ENCODE data around the gene DACH1. TPM values are rescaled to one million over a fixed set of nuclear protein-coding genes. Genes with fewer than 3 reads are reported as not detected.

DACH1 gene
- total and polyA plus RNA-seq, 2 of the 13 experiments (the other 11 are each of a cell fraction or from before 2014, with no cell fraction given), result not detected

- Histone ChIP-seq H3K4me2 (ENCODE audit: low read depth, low read length) (no peak overlapping the region), H3K79me2 (ENCODE audit: insufficient read depth, low read length) (no peaks in the 10 kb centered on the region), H3K36me3 (replicated peaks in 1 of 2; ENCODE audit: control insufficient read depth in 1 of 2, insufficient read depth in 2 of 2, low read length in 2 of 2) (no peaks in the 10 kb centered on the region), H3K4me3 (replicated peaks in 1 of 3; ENCODE audit: insufficient read depth in 1 of 3, low read depth in 2 of 3, low read length in 3 of 3) (no peak overlapping the region), H4K20me1 (ENCODE audit: insufficient read depth, low read length) (no peaks in the 10 kb centered on the region), H3K27me3 (ENCODE audit: control insufficient read depth in 1 of 2, insufficient read depth in 2 of 2, low read length in 2 of 2) (no peaks in the 10 kb centered on the region), H3K9ac (ENCODE audit: insufficient read depth, low read depth, low read length) (no peak overlapping the region), H3K9me3 (ENCODE audit: low read length) (no peaks in the 10 kb centered on the region), H3K27ac (ENCODE audit: extremely low read length, insufficient read depth, low read length) (no peak overlapping the region), H3K4me1 (ENCODE audit: insufficient read depth, low read length) (no peaks in the 10 kb centered on the region), H2AFZ (ENCODE audit: low read length) (no peak overlapping the region)
- ChIA-PET CTCF (ENCODE audit: low intra/inter-chr PET ratio, low total read pairs) (no interaction called here), POLR2A (no interaction called here)
- TF ChIP-seq ARID2 (CRISPR knock-in tag; IDR thresholded peaks at IDR 0.05; ENCODE audit: borderline replicate concordance) (no peak), LRRFIP1 (CRISPR knock-in tag; conservative IDR thresholded peaks at IDR 0.05) (no peak), DNMT3B (CRISPR knock-in tag; conservative IDR thresholded peaks at IDR 0.05) (no peak), FOXP1 (IDR thresholded peaks at IDR 0.05) (no peak), FOXP1 (CRISPR knock-in tag; IDR thresholded peaks at IDR 0.05) (no peak), ZNF773 (CRISPR knock-in tag; IDR thresholded peaks at IDR 0.05; ENCODE audit: borderline replicate concordance) (no peak), ZNF292 (CRISPR knock-in tag; IDR thresholded peaks at IDR 0.05; ENCODE audit: borderline replicate concordance, low read depth) (no peak)
- TF ChIP-seq, protein P1, sequence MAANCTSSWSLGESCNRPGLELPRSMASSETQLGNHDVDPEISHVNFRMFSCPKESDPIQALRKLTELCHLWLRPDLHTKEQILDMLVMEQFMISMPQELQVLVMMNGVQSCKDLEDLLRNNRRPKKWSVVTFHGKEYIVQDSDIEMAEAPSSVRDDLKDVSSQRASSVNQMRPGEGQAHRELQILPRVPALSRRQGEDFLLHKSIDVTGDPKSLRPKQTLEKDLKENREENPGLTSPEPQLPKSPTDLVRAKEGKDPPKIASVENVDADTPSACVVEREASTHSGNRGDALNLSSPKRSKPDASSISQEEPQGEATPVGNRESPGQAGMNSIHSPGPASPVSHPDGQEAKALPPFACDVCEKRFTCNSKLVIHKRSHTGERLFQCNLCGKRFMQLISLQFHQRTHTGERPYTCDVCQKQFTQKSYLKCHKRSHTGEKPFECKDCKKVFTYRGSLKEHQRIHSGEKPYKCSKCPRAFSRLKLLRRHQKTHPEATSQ (CRISPR knock-in tag; IDR thresholded peaks at IDR 0.05; ENCODE audit: borderline replicate concordance), result no peak
- in situ Hi-C loops (cut with HindIII; ENCODE audit: extremely low pct_ligation_motif_present, low pct_unique_long_range_greater_than_20kb) (no loop called here), intact Hi-C loops (cut with micrococcal nuclease; ENCODE audit: unreplicated experiment) (no loop called here)
- no TSS peak for BruUV-seq (replicated peaks)
- WGBS (ENCODE audit: low lambda C conversion rate), result 1% methylated on average over 2 of the region's 2 CpGs
- DNase-seq (ENCODE audit: low spot score) (no peak), FAIRE-seq (no peak), ATAC-seq (no peak)
These were observed 350.0 kb downstream of the DACH1 start for GRCh38 chr13:71517004-71517403.

Data from HepG2 (cell line).